PC-9 (cell line): ENCODE measurements around the gene PGAP3. TPM values are rescaled to one million over a fixed set of nuclear protein-coding genes. Genes with fewer than 3 reads are reported as not detected.

Experiments used
- BruUV-seq: library from RNA; stranded (reverse); fragments of 400-500 nt; replicated peaks from 2 replicates; lab custom pipeline; 2021; lab: Mats Ljungman, UMichigan
- CTCF ChIA-PET: fragments of 300-600 bp; sonication (Branson Sonifier 250); formaldehyde crosslinking; loops from one replicate; lab custom pipeline; 2022; ENCODE audit warnings: antibody characterized with exemption; lab: Charles Lee
- POLR2A ChIA-PET: fragments of 300-600 bp; sonication (Branson Sonifier 250); formaldehyde crosslinking; loops from one replicate; lab custom pipeline; 2022; ENCODE audit warnings: antibody characterized with exemption; ENCODE audit not compliant: unreplicated experiment; lab: Charles Lee
- DNase-seq, 2 experiments: peaks; one replicate each; pipeline versions ENCODE4 v3.0.0 to v3.0.0-alpha.2; 2015 to 2022; ENCODE audit warnings: mixed read lengths in 1 of 2
- H2AFZ ChIP-seq: fragments of 200-600 bp; sonication (generic); 2 replicates; pipeline ENCODE4 v1.8.1; 2017; ENCODE audit warnings: antibody characterized with exemption
- H3F3A ChIP-seq: fragments of 200-600 bp; sonication (generic); 2 replicates; pipeline ENCODE4 v1.8.1; 2017; ENCODE audit warnings: antibody characterized with exemption, mild to moderate bottlenecking, low read depth; ENCODE audit not compliant: insufficient read depth
- H3K27ac ChIP-seq: fragments of 200-600 bp; sonication (generic); 2 replicates; pipeline ENCODE4 v1.6.1; 2016; ENCODE audit warnings: mixed run types
- H3K27me3 ChIP-seq: fragments of 200-600 bp; sonication (generic); 2 replicates; pipeline ENCODE4 v1.6.1; 2016; ENCODE audit warnings: low read depth, mixed run types; ENCODE audit not compliant: insufficient read depth
- H3K36me3 ChIP-seq: fragments of 200-600 bp; sonication (generic); 2 replicates; pipeline ENCODE4 v1.6.1; 2016; ENCODE audit warnings: low read depth, mixed run types
- H3K4me1 ChIP-seq: fragments of 200-600 bp; sonication (generic); replicated peaks from 2 replicates; pipeline ENCODE4 v1.6.1; 2016; ENCODE audit warnings: mixed run types; ENCODE audit not compliant: insufficient read depth
- H3K4me2 ChIP-seq: fragments of 200-600 bp; sonication (generic); 2 replicates; pipeline ENCODE4 v1.6.1; 2017; ENCODE audit warnings: mixed run types
- H3K4me3 ChIP-seq: fragments of 200-600 bp; sonication (generic); 2 replicates; pipeline ENCODE4 v1.6.1; 2016; ENCODE audit warnings: mixed run types
- H3K79me2 ChIP-seq: fragments of 200-600 bp; sonication (generic); 2 replicates; pipeline ENCODE4 v1.6.1; 2017; ENCODE audit warnings: low read depth, mixed run types
- H3K9me2 ChIP-seq: fragments of 200-600 bp; sonication (generic); 2 replicates; pipeline ENCODE4 v1.8.1; 2017; ENCODE audit warnings: mild to moderate bottlenecking; ENCODE audit not compliant: insufficient read depth
- H3K9me3 ChIP-seq: fragments of 200-600 bp; sonication (generic); 2 replicates; pipeline ENCODE4 v1.8.1; 2016; ENCODE audit warnings: low read depth; ENCODE audit not compliant: insufficient read depth
- H4K20me1 ChIP-seq: fragments of 200-600 bp; sonication (generic); 2 replicates; pipeline ENCODE4 v1.8.1; 2017; ENCODE audit not compliant: insufficient read depth
- EZH2 ChIP-seq: fragments of 200-600 bp; sonication (generic); IDR thresholded peaks from 2 replicates; pipeline ENCODE4 v1.8.0; 2017; ENCODE audit warnings: antibody characterized with exemption, low read depth
- intact Hi-C: fragments of 100-400 bp; cut with micrococcal nuclease; formaldehyde crosslinking; loops from one replicate; pipeline ENCODE4 v1.10.0; 2022; ENCODE audit not compliant: unreplicated experiment
- total RNA-seq: library from RNA; stranded (reverse); gene quantifications from 2 replicates; pipeline ENCODE4 v1.2.3, GENCODE V29; 2021
- TF ChIP-seq, protein P1 (sequence below): fragments of 200-600 bp; sonication (generic); conservative IDR thresholded peaks from 2 replicates; pipeline ENCODE4 v1.6.1; 2017; ENCODE audit warnings: mixed run types, antibody characterized with exemption, mild to moderate bottlenecking, moderate library complexity

PGAP3 gene
- total RNA-seq, 1 experiment from 2014 or later, result 15.0 TPM

DNA sequence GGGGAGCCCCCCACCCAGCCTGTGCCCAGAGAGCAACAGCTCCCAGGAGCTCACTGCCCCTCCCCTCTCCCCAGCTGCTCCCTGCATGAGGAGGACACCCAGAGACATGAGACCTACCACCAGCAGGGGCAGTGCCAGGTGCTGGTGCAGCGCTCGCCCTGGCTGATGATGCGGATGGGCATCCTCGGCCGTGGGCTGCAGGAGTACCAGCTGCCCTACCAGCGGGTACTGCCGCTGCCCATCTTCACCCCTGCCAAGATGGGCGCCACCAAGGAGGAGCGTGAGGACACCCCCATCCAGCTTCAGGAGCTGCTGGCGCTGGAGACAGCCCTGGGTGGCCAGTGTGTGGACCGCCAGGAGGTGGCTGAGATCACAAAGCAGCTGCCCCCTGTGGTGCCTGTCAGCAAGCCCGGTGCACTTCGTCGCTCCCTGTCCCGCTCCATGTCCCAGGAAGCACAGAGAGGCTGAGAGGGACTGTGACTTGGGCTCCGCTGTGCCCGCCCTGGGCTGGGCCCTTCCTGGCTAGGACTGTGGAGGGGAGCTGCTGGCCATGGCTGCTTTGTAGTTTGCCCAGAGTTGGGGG lies 22.1 kb downstream of the PGAP3 start:
- no peaks in the 10 kb centered on the region for H3K36me3 ChIP-seq
- peaks cover 35% of the 10 kb centered on the region for H3K4me1 ChIP-seq
- H2AFZ ChIP-seq, result no peak overlapping the region
- intact Hi-C loops, result no loop called here
- H3K4me2 ChIP-seq, result no peak overlapping the region
- H3K79me2 ChIP-seq, result no peaks in the 10 kb centered on the region
- POLR2A ChIA-PET, result interaction anchor here (0.5 kb wide), 1 partner anchor 86 kb away, joined by 26 read pairs; no protein-coding TSS in a partner anchor
- no TSS peak for BruUV-seq
- CTCF ChIA-PET, result no interaction called here
- DNase-seq, result peak in 1 of 2 experiments; percentile 16
- H4K20me1 ChIP-seq, result no peaks in the 10 kb centered on the region
- no peak overlapping the region for H3K4me3 ChIP-seq
- no peak for TF ChIP-seq EZH2
- TF ChIP-seq, protein P1, sequence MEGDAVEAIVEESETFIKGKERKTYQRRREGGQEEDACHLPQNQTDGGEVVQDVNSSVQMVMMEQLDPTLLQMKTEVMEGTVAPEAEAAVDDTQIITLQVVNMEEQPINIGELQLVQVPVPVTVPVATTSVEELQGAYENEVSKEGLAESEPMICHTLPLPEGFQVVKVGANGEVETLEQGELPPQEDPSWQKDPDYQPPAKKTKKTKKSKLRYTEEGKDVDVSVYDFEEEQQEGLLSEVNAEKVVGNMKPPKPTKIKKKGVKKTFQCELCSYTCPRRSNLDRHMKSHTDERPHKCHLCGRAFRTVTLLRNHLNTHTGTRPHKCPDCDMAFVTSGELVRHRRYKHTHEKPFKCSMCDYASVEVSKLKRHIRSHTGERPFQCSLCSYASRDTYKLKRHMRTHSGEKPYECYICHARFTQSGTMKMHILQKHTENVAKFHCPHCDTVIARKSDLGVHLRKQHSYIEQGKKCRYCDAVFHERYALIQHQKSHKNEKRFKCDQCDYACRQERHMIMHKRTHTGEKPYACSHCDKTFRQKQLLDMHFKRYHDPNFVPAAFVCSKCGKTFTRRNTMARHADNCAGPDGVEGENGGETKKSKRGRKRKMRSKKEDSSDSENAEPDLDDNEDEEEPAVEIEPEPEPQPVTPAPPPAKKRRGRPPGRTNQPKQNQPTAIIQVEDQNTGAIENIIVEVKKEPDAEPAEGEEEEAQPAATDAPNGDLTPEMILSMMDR, result no peak
- H3K27ac ChIP-seq, result no peak overlapping the region
- no peaks in the 10 kb centered on the region for H3K9me2 ChIP-seq
- H3K9me3 ChIP-seq, result no peaks in the 10 kb centered on the region
- H3K27me3 ChIP-seq, result no peaks in the 10 kb centered on the region
- H3F3A ChIP-seq, result peaks cover 27% of the 10 kb centered on the region

- no peaks in the 10 kb centered on the region for H3K9me3 ChIP-seq
- no peak within 1 kb of the TSS for H3K27ac ChIP-seq
- intact Hi-C loops, result no loop called here
- DNase-seq, result no peak
- no peaks in the 10 kb centered on the region for H3K27me3 ChIP-seq
- H3F3A ChIP-seq, result peaks cover 22% of the 10 kb centered on the region
- no peak within 1 kb of the TSS for H3K4me3 ChIP-seq
- H3K4me2 ChIP-seq, result peak within 1 kb of the TSS; percentile 82
- H3K79me2 ChIP-seq, result no peaks in the 10 kb centered on the region
- BruUV-seq, result no TSS peak
- TF ChIP-seq, protein P1, result no peak
- TF ChIP-seq EZH2, result no peak
- ChIA-PET CTCF (no interaction called here), POLR2A (interaction anchor here (0.5 kb wide), 1 partner anchor 87 kb away, joined by 26 read pairs; no protein-coding TSS in a partner anchor)
- no peaks in the 10 kb centered on the region for H4K20me1 ChIP-seq
- peaks cover 35% of the 10 kb centered on the region for H3K4me1 ChIP-seq
- no peaks in the 10 kb centered on the region for H3K36me3 ChIP-seq
- H2AFZ ChIP-seq, result no peak within 1 kb of the TSS
- H3K9me2 ChIP-seq, result no peaks in the 10 kb centered on the region
These were observed 23.0 kb downstream of the PGAP3 start, which contains the start of gene TCAP for GRCh38 chr17:39664581-39665561. TCAP (plus strand) TSS chr17:39665349; CDS start chr17:39665360, 11 bp downstream.

DNA sequence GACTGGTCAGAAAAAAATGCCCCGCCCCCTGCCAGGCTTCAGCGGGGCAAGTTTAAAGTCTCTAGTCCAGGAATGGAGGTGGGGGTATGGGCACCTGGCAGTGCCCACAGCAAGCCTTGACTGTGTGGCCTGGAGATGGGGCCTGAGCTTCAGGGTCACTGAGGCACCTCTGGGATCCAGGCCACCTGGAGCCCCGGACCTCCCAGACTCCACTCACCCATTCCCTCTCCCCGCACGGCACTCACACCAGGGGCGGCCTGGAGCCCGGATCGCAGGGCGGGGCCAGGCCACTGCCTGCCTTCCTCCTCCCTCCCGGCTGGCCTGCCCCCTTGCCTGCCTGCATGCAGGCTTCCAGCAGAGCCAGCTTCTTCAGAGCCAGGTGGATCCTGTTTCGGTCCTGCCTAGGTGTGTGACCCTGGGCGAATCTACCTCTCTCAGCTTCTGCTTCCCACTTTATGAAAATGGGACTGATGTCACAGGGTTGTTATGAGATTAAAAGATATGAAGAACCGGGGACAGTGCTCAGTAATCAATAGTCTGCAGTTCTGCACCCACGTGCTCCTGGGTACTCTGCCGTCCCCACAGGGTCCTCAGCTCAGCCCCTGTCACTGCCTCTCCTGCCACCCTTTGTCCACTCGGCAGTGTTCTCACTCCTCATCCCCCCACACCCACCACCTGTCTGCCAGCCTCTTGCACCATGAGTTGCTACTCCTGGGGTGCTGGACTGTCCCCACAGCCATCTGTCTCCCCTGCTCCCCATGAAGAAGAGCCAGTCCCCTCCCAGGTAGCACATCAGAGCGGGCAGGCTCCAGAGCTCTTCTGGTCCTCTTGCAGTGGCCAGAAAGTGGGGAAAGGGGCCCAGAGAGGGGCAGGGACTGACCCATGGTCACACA lies 23.9 kb downstream of the PGAP3 start:
- Histone ChIP-seq H3K4me3 (peak overlapping the region; percentile 49; the same call in 1 of the 2 replicates), H2AFZ (no peak overlapping the region; the same call in 1 of the 2 replicates), H3K27me3 (no peaks in the 10 kb centered on the region), H4K20me1 (no peaks in the 10 kb centered on the region), H3K4me1 (peaks cover 35% of the 10 kb centered on the region), H3F3A (peaks cover 18% of the 10 kb centered on the region), H3K9me3 (no peaks in the 10 kb centered on the region), H3K36me3 (no peaks in the 10 kb centered on the region), H3K79me2 (no peaks in the 10 kb centered on the region), H3K4me2 (peak overlapping the region; percentile 82), H3K9me2 (no peaks in the 10 kb centered on the region), H3K27ac (0 out of 2 replicates have a peak overlapping the region, but pooled peaks have one; percentile 7)
- intact Hi-C loops, result no loop called here
- TSS peak; percentile 26 for BruUV-seq
- CTCF ChIA-PET, result no interaction called here
- no peak for TF ChIP-seq EZH2
- TF ChIP-seq, protein P1, result no peak
- peak; percentile 52 to 74 for DNase-seq
- POLR2A ChIA-PET, result no interaction called here
